ENCODE data around the gene RUFY1. TPM values are rescaled to one million over a fixed set of nuclear protein-coding genes. Genes with fewer than 3 reads are reported as not detected.
"Not testable (repeated sequence)": the region's sequence is repeated elsewhere in the genome, so short reads cannot be mapped to it uniquely, and the experiment has no call there.

Gene RUFY1
- total RNA-seq, 2 donors from 2014 or later, result 37.1 to 44.0 TPM

DNA sequence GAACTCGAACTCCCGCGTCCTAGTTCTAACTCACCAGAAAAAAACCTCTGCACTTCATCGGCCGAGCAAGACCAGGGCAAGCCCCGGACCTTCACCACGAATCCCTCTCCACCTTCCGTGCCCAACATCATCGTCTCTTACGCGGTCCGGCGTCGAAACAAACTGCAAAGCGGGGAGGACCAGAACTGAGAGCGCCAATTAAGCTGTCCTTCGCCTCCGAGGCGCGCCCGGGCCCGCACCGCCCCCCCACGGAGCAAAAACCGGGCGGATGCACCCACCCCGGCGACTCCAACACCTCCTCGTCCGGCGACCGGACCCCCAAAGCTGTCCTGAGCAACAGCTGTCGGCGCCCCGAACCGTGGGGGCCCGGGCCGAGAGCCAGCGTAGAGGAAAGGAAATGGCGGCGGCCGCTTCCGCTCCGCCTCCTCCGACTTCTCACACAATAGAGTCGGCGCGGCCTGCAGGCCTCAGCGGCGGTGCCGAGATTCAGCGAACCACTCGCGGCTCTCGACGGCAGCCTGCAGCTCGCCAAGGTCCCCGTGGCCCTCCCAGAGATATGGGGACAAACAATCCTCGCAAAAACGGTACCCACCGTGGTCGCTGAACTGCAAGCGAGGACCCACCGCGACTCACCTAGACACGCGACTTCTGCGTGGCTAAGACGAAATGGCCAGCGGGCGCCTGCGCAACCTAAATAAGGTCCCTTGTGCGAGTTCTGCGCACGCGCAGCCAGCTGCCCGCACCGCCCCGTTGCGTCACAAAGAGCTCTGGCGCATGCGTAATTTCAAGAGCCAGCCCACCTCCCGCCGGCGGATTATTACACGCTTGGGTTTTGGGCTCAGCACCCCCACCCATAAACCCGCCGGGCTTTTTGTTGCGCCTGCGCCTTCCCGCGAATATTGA lies 72.9 kb downstream of the RUFY1 start, which contains the start of gene HNRNPH1:
Gene HNRNPH1, minus strand, starts transcription at position 669 of the 903 bp plus-strand sequence. Its CDS starts 538 bp downstream, at position 131.
- peak within 1 kb of the TSS; percentile 97 to 100 for H3K9ac ChIP-seq (ENCODE audit: low read depth in 2 of 2, low read length in 2 of 2)
- intact Hi-C loops (cut with DNase I), result no loop called here
- no peaks in the 10 kb centered on the region for H3K9me3 ChIP-seq
- no peaks in the 10 kb centered on the region for H3K27me3 ChIP-seq
- H3K4me3 ChIP-seq, result peak within 1 kb of the TSS; percentile 98
- H3K27ac ChIP-seq, result peak within 1 kb of the TSS; percentile 100
- peaks cover 8% of the 10 kb centered on the region for H3K4me1 ChIP-seq
- TF ChIP-seq, protein P1, sequence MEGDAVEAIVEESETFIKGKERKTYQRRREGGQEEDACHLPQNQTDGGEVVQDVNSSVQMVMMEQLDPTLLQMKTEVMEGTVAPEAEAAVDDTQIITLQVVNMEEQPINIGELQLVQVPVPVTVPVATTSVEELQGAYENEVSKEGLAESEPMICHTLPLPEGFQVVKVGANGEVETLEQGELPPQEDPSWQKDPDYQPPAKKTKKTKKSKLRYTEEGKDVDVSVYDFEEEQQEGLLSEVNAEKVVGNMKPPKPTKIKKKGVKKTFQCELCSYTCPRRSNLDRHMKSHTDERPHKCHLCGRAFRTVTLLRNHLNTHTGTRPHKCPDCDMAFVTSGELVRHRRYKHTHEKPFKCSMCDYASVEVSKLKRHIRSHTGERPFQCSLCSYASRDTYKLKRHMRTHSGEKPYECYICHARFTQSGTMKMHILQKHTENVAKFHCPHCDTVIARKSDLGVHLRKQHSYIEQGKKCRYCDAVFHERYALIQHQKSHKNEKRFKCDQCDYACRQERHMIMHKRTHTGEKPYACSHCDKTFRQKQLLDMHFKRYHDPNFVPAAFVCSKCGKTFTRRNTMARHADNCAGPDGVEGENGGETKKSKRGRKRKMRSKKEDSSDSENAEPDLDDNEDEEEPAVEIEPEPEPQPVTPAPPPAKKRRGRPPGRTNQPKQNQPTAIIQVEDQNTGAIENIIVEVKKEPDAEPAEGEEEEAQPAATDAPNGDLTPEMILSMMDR (IDR thresholded peaks at IDR 0.05), result no peak
- peak; percentile 99 for DNase-seq
- peaks cover 6% of the 10 kb centered on the region for H3K36me3 ChIP-seq

DNA sequence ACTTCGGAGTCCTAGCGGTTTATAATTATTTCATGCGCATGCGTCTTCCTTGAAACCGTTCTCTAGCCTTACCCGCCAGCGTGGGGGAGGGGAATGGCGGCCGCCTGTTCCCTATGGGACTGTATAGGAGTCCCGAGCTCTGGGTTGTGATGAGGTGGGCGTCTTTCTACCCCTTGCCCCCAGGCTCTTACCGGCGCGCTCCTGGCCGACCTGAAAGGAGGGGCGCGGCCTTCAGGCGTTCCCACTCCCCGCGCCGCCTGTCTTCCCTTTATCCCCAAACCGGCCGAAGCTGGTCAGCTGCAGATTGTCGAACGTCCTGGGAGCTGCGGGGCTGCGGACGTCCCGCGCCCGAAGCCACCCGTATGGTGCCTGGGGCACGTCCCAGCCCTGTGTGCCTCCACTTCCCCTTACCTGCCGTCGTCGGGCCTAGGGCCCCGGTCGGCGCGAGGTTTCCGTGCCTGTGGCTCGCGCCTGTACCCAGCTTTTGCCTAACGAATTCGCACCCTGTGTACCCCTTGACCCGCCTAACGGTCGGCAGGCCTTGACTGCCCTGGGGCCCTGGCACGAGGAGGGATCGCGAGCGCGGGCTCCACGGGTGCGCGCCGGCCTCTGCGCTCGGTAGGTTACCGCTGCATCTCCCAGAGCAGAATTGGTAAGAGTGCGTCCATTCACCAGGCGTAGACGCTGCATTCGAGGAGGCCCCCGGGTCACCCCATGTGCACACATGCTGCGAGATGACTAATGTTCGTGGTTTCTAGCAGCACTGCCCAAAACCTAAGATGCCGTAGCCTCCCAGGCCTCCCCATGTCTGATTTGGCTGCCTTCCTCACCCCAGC lies 73.8 kb downstream of the RUFY1 start:
- Histone ChIP-seq H3K4me1 (peaks cover 8% of the 10 kb centered on the region), H3K4me3 (peak overlapping the region; percentile 98), H3K27ac (peak overlapping the region; percentile 100), H3K9me3 (no peaks in the 10 kb centered on the region), H3K27me3 (no peaks in the 10 kb centered on the region), H3K36me3 (no peaks in the 10 kb centered on the region), H3K9ac (ENCODE audit: low read depth in 2 of 2, low read length in 2 of 2) (peak overlapping the region; percentile 82 to 97)
- DNase-seq, result peak; percentile 38
- intact Hi-C loops (cut with DNase I), result no loop called here
- TF ChIP-seq, protein P1 (IDR thresholded peaks at IDR 0.05), result no peak

DNA sequence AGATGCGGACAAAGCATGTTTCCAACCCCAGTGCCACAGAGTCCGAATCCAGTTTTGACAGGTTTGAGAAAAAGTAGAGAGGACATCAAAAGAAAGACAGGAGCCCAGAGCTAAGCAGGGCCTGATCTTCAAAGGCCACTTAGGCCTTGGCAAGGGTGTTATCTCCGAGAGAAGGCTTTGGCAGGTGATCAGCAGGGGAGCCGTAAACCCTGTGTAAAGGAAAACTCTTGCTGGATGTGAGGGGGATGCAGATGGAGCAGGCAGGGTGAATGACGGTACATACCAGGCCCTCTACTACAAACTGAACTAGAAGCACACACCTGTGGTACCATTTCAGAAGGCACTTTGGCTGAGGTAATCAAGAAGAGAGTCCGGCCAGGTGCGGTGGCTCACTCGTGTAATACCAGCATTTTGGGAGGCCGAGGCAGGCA lies 74.5 kb downstream of the RUFY1 start:
- H3K9ac ChIP-seq (ENCODE audit: low read depth in 2 of 2, low read length in 2 of 2), result peak overlapping the region in 1 of 2 donors; percentile 97
- no peak for DNase-seq
- H3K4me3 ChIP-seq, result peak overlapping the region; percentile 98
- H3K4me1 ChIP-seq, result peaks cover 8% of the 10 kb centered on the region
- peak overlapping the region; percentile 100 for H3K27ac ChIP-seq
- intact Hi-C loops (cut with DNase I), result no loop called here
- no peaks in the 10 kb centered on the region for H3K36me3 ChIP-seq
- TF ChIP-seq, protein P1 (IDR thresholded peaks at IDR 0.05), result no peak
- no peaks in the 10 kb centered on the region for H3K9me3 ChIP-seq
- H3K27me3 ChIP-seq, result no peaks in the 10 kb centered on the region

DNA sequence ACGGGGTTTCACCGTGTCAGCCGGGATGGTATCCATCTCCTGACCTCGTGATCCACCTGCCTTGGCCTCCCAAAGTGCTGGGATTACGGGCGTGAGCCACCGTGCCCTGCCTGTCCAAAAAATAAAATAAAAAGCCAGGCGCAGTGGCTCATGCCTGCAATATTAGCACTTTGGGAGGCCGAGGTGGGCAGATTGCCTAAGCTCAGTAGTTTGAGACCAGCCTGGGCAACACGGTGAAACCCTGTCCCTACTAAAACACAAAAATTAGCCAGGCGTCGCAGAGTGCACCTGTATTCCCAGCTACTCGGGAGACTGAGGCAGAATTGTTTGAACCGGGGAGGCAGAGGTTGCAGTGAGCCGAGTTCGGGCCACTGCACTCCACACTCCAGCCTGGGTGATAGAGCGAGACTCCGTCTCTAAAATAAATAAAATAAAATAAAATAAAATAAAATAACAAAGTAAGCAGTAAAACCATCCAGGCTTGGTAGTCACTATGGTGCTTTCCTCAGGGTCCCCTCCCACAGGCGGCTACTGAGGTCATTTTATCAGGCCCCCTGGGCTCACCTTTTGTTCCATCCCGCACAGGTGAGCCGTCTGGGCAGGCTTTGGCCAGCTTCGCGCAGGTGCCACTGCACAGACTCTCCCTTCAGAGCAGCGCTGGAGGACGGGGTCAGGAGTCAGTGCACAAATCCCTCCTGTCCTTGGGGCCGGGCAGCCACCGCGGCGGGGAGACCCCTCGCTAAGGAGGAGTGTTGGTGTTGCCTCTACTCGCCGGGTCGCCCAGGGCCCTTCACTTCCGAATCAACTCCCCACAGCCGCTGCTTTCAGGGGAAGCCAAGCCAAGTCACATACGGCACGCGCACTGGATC lies 83.4 kb downstream of the RUFY1 start:
- H3K9me3 ChIP-seq; intact Hi-C loops (cut with DNase I); H3K36me3 ChIP-seq; H3K27ac ChIP-seq; H3K4me1 ChIP-seq; DNase-seq; H3K27me3 ChIP-seq: not testable (repeated sequence)
- Histone ChIP-seq H3K9ac (ENCODE audit: low read depth in 2 of 2, low read length in 2 of 2) (peak overlapping the region in 1 of 2 donors; percentile 43), H3K4me3 (peak overlapping the region; percentile 36)

DNA sequence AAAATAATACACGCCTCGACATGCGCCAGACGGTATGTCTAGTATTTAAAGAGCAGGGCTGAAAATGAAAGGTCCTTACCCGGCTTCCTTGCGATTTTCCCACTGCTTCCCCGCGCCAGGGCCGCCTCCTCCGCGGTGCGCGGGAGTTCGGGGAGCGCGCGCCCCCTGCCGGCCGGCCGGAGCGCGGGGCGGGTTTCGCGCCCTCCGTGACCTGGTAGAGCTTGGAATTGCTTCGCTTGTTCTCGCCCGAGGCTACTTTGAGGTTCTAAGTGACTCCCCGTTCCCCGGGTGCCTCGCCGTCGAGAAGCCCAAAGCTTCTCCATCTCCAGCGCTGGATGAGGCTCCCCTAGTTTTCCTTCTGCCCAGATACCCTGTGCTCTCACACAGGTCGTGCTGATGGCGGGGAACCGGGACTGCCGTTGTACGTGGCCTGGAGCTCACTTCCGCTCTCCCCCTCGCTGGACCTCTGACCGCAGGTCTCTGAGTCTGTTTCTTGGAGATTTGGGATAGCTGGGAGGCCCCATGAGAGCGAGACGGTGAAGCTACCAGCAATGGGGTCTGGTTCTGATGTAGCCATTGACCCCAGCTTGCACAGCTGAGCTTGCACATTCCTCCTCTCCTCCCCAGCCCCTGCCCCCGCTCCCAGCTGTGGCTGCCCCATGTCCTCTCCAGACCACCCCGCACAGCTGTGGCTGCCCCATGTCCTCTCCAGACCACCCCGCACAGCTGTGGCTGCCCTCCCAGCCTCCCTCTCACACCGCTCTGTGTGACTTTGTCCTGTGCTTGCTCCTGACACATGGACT lies 84.2 kb downstream of the RUFY1 start:
- H3K36me3 ChIP-seq; intact Hi-C loops (cut with DNase I); DNase-seq; H3K27me3 ChIP-seq; H3K9ac ChIP-seq (ENCODE audit: low read depth in 2 of 2, low read length in 2 of 2); H3K27ac ChIP-seq; H3K9me3 ChIP-seq; H3K4me1 ChIP-seq; H3K4me3 ChIP-seq: not testable (repeated sequence)

DNA sequence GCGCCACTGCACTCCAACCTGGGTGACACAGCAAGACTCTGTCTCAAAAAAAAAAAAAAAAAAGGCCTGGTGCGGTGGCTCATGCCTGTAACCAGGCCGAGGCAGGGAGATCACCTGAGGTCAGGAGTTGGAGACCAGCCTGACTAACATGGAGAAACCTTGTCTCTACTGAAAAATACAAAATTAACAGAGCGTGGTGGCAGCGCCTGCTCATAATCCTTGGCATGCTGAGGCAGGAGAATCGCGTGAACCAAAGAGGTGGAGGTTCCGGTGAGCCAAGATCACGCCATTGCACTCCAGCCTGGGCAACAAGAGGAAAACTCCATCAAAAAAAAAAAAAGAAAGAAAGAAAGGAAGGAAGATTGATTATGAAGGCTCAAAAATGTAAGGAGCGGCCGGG lies 88.9 kb downstream of the RUFY1 start:
- DNase-seq; H3K36me3 ChIP-seq; H3K9me3 ChIP-seq; H3K9ac ChIP-seq (ENCODE audit: low read depth in 2 of 2, low read length in 2 of 2); H3K27ac ChIP-seq; H3K4me3 ChIP-seq; H3K4me1 ChIP-seq; intact Hi-C loops (cut with DNase I); H3K27me3 ChIP-seq: not testable (repeated sequence)

DNA sequence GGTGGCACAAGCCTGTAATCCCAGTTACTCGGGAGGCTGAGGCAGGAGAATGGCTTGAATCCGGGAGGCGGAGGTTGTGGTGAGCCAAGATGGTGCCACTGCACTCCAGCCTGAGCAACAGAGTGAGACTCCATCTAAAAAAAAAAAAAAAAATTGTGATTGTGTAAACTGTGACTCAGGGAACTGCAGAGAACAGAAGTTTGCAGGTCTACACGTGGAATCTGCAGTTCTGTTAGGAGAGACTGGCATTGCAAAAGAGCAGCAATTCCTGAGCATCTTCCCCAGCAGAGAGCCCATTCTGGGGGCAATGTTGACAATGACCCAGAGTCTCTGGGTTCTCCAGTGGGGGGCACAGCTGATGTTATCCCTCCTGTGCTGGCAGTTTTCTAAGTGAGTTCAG lies 91.4 kb downstream of the RUFY1 start:
- H3K36me3 ChIP-seq; H3K27ac ChIP-seq; H3K27me3 ChIP-seq; H3K9ac ChIP-seq (ENCODE audit: low read depth in 2 of 2, low read length in 2 of 2); H3K4me1 ChIP-seq; H3K9me3 ChIP-seq; DNase-seq; intact Hi-C loops (cut with DNase I); H3K4me3 ChIP-seq: not testable (repeated sequence)

DNA sequence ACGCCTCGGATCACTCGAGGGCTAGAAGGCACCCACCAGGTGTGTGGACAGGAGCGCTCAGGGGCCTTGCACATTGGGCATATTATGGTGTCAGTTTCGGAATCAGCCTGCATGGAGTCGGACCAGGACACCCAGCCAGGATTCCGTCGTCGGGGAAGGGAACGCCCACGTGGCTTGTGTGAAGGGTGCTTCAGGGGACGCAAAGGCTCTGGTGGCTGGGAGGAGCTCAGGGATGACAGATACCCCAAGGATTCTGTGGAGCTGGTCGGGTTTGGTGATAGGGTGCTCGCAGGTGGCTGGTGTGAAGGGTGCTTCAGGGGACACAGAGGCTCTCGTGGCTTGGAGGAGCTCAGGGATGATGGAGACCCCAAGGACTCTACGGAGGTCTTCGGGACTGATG lies 92.3 kb downstream of the RUFY1 start:
- H3K27ac ChIP-seq; DNase-seq; H3K27me3 ChIP-seq; H3K36me3 ChIP-seq; H3K4me1 ChIP-seq; intact Hi-C loops (cut with DNase I); H3K9me3 ChIP-seq; H3K4me3 ChIP-seq; H3K9ac ChIP-seq (ENCODE audit: low read depth in 2 of 2, low read length in 2 of 2): not testable (repeated sequence)
